Tibial nerve (tissue), 4 donors: Measurements from ENCODE around the gene RREB1. TPM values are rescaled to one million over a fixed set of nuclear protein-coding genes. Genes with fewer than 3 reads are reported as not detected.

Experiments
- DNase-seq, 2 donors: peaks; one replicate each; pipeline ENCODE4 v3.0.0-alpha.2; 2019; ENCODE audit warnings: low spot score in 2 of 2
- H3K27ac ChIP-seq, 4 donors: fragments of 200-600 bp; sonication (generic) in 3 of 4; one replicate each; pipeline ENCODE4 v1.5.1; 2017 to 2019; ENCODE audit warnings: mild to moderate bottlenecking in 1 of 4
- H3K27me3 ChIP-seq, 2 donors: fragments of 200-600 bp; sonication (generic) in 1 of 2; one replicate each; pipeline versions ENCODE4 v1.5.1 to v1.6.0; 2017 to 2019
- H3K36me3 ChIP-seq, 3 donors: fragments of 200-600 bp; sonication (generic); one replicate each; pipeline ENCODE4 v1.5.1; 2018 to 2019
- H3K4me1 ChIP-seq, 4 donors: fragments of 200-600 bp; sonication (generic) in 3 of 4; one replicate each; pipeline ENCODE4 v1.5.1; 2017 to 2019
- H3K4me3 ChIP-seq, 4 donors: fragments of 200-600 bp; sonication (generic) in 3 of 4; one replicate each; pipeline ENCODE4 v1.5.1; 2017 to 2019; ENCODE audit warnings: mild to moderate bottlenecking in 1 of 4, moderate library complexity in 1 of 4
- H3K9me3 ChIP-seq, 4 donors: fragments of 200-600 bp; sonication (generic) in 3 of 4; one replicate each; pipeline ENCODE4 v1.5.1; 2017 to 2019
- CTCF ChIP-seq, 5 experiments: fragments of 200-600 bp in 3 of 5; fragments of 450-650 bp in 2 of 5; sonication (generic) in 3 of 5; IDR thresholded peaks; one replicate each; pipeline ENCODE4 v1.5.1; 2016 to 2019; ENCODE audit warnings: antibody characterized with exemption in 5 of 5, mild to moderate bottlenecking in 3 of 5, moderate library complexity in 2 of 5
- EP300 ChIP-seq, 2 donors: sonication (generic); formaldehyde crosslinking; IDR thresholded peaks; one replicate each; pipeline ENCODE4 v1.6.1; 2017; ENCODE audit warnings: antibody characterized with exemption in 2 of 2, mild to moderate bottlenecking in 1 of 2
- POLR2A ChIP-seq, 2 donors: fragments of 450-650 bp; IDR thresholded peaks; one replicate each; pipeline ENCODE4 v1.6.1; 2017; ENCODE audit warnings: antibody characterized with exemption in 2 of 2, mild to moderate bottlenecking in 2 of 2, moderate library complexity in 2 of 2
- WGBS, 2 donors: methylation state at CpG; one replicate each; pipeline ENCODE4 v1.1.5; 2018; 5-methylcytosine and 5-hydroxymethylcytosine counted together
- total RNA-seq, 4 donors: library from RNA; depleted of rRNA; stranded (reverse); fragments of >200 nt; gene quantifications; one replicate each; pipeline ENCODE4 v1.1.0, GENCODE V29; 2016

Gene RREB1
- total RNA-seq, 4 donors from 2014 or later = 32.3 to 61.5 (median 36.3) TPM

- peaks cover 0 to 53% (median 16%) of the 10 kb centered on the region in 3 donors for H3K36me3 ChIP-seq
- 83 to 85% methylated on average over 4 of the region's 4 CpGs for WGBS, 2 donors
- H3K27me3 ChIP-seq = no peaks in the 10 kb centered on the region
- H3K9me3 ChIP-seq = no peaks in the 10 kb centered on the region
- no peak for TF ChIP-seq EP300 (IDR thresholded peaks at IDR 0.05)
- no peak for TF ChIP-seq POLR2A (IDR thresholded peaks at IDR 0.05)
- TF ChIP-seq CTCF (IDR thresholded peaks at IDR 0.05) = no peak
- no peak overlapping the region for H3K27ac ChIP-seq
- no peak overlapping the region for H3K4me3 ChIP-seq
- DNase-seq = no peak
- H3K4me1 ChIP-seq = peaks cover 0 to 16% (median 0%) of the 10 kb centered on the region in 4 donors
These were observed 100.0 kb downstream of the RREB1 start for GRCh38 chr6:7207720-7208119.

- Histone ChIP-seq H3K4me3 (no peak overlapping the region), H3K4me1 (peaks cover 0 to 23% (median 0%) of the 10 kb centered on the region in 4 donors), H3K27ac (no peak overlapping the region), H3K27me3 (no peaks in the 10 kb centered on the region), H3K36me3 (peaks cover 0 to 72% (median 23%) of the 10 kb centered on the region in 3 donors), H3K9me3 (no peaks in the 10 kb centered on the region)
- 91 to 100% methylated on average over 2 of the region's 2 CpGs for WGBS, 2 donors
- TF ChIP-seq EP300 (IDR thresholded peaks at IDR 0.05) (no peak), POLR2A (IDR thresholded peaks at IDR 0.05) (no peak), CTCF (IDR thresholded peaks at IDR 0.05) (no peak)
- DNase-seq = no peak
These were observed 105.7 kb downstream of the RREB1 start for GRCh38 chr6:7213416-7213815.

GRCh38 chr6:7214468-7214867, 106.7 kb downstream of the RREB1 start:
- H3K4me3 ChIP-seq = no peak overlapping the region
- H3K9me3 ChIP-seq = no peaks in the 10 kb centered on the region
- no peak overlapping the region for H3K27ac ChIP-seq
- H3K36me3 ChIP-seq = peaks cover 0 to 72% (median 23%) of the 10 kb centered on the region in 3 donors
- no peak for TF ChIP-seq EP300 (IDR thresholded peaks at IDR 0.05)
- TF ChIP-seq POLR2A (IDR thresholded peaks at IDR 0.05) = no peak
- TF ChIP-seq CTCF (IDR thresholded peaks at IDR 0.05) = no peak
- 82 to 86% methylated on average over 5 of the region's 5 CpGs for WGBS, 2 donors
- H3K27me3 ChIP-seq = no peaks in the 10 kb centered on the region
- no peak for DNase-seq
- peaks cover 0 to 34% (median 3%) of the 10 kb centered on the region in 4 donors for H3K4me1 ChIP-seq

- WGBS, 2 donors = 79 to 86% methylated on average over 8 of the region's 8 CpGs
- Histone ChIP-seq H3K27ac (no peak overlapping the region), H3K4me1 (peaks cover 0 to 40% (median 9%) of the 10 kb centered on the region in 4 donors), H3K36me3 (peaks cover 0 to 72% (median 23%) of the 10 kb centered on the region in 3 donors), H3K27me3 (no peaks in the 10 kb centered on the region), H3K4me3 (no peak overlapping the region), H3K9me3 (no peaks in the 10 kb centered on the region)
- no peak for TF ChIP-seq EP300 (IDR thresholded peaks at IDR 0.05)
- no peak for TF ChIP-seq POLR2A (IDR thresholded peaks at IDR 0.05)
- TF ChIP-seq CTCF (IDR thresholded peaks at IDR 0.05) = no peak
- no peak for DNase-seq
These were observed 107.4 kb downstream of the RREB1 start for GRCh38 chr6:7215131-7215530.

- no peak for DNase-seq
- no peaks in the 10 kb centered on the region for H3K27me3 ChIP-seq
- peaks cover 0 to 47% (median 10%) of the 10 kb centered on the region in 4 donors for H3K4me1 ChIP-seq
- no peak overlapping the region for H3K4me3 ChIP-seq
- WGBS, 2 donors = 82 to 87% methylated on average over 10 of the region's 10 CpGs
- H3K9me3 ChIP-seq = no peaks in the 10 kb centered on the region
- H3K36me3 ChIP-seq = peaks cover 0 to 66% (median 20%) of the 10 kb centered on the region in 3 donors
- H3K27ac ChIP-seq = no peak overlapping the region
- no peak for TF ChIP-seq CTCF (IDR thresholded peaks at IDR 0.05)
- no peak for TF ChIP-seq EP300 (IDR thresholded peaks at IDR 0.05)
- no peak for TF ChIP-seq POLR2A (IDR thresholded peaks at IDR 0.05)
These were observed 108.1 kb downstream of the RREB1 start for GRCh38 chr6:7215798-7216231.
